NOMO-1 (cell line): Measurements from ENCODE around the gene GRM8.

Source experiments
- DNase-seq, 2 experiments: peaks; one replicate each; lab custom pipeline; 2025; ENCODE audit not compliant: unreplicated experiment in 2 of 2; lab: John Stamatoyannopoulos, UW

Gene GRM8

DNA sequence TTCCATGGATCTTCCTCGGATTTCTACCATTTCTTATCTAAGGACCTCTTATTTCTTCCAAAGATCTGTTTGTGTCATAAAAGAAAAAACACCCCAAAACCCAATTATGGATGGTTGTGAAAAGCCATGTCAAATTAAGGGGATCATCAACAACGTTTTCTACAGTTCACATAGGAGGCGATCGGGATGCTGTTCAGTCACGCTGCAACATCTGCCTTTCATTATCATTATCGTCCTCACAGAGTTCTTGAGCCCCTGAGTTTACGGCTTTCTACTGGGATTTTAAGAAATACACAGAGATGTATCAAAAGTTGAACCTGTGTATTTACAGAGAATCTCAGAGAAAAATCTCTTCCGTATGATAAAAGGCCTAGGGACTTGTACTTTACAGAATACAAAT, 101.4 kb downstream of the GRM8 start:
- DNase-seq, result no peak

DNA sequence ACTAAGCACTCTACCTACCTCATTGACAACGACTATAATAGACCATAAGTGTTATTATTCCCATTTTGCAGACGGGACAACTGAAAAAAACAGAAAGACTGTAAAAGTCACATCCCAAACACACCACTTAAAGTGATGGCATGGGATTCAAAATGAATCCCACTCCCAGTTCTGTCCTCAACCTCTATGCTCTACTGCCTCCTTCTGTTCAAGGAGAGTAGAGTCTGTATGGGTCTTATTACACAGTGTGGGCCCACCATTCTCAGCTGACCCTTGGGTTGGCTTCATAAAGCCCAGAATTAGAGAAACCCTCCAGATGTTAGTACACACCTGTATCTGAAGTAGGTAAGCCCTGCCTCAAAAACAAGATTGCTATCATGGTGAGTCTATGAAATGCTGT, 102.2 kb downstream of the GRM8 start:
- no peak for DNase-seq

DNA sequence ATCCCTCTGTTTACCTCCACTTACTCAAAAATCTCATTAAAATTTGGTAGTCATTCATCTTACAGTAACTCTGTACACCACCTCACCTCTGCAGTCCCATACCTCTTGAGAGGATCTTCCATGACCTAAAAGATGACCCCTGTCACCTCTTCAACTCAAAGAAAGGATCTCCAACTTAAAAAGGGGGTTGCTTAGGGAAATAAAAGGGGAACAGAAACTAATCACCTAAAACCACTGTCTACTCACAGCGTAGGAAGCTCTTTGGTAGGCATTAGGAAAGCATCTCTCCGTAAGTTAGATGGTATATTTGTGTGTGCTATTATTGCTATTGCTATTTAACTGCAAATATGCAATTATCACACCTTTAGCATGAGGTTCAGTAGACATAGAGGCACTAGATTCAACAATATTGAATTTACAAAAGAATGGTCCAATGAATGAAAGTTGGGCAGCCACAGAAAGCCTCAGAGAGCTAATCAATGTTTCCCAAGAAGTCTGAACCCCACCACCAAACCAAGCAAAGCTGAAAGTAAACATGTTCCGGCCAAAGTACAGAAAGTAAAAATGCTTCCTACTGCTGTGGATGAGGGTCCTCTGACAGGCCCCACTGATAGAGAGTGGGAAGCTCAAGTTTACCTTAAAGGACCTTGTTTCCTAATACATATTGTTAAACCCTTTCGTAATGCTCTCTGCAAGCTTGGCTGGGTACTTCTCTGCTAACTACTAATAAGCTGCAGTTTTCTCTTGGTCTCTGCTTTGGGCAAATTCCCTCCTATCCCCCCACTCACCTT, 105.8 kb downstream of the GRM8 start:
- no peak for DNase-seq

DNA sequence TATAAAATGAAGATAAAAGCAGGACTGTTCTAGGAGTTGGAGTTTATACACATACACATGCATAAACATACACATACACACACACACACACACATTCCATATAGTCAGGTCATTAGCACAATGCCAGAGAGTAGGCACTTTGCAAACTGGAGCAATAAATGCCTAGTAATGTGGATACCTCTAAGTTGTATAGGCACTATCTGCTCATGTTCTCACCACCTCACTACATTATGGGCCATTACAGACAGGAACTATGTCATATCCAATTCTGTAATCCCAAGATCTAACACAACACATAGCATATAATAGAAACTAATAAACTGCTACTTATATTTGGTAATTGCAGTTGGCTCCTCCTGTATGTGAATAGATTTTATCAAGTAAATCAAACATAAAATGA, 115.6 kb downstream of the GRM8 start:
- DNase-seq, result no peak

DNA sequence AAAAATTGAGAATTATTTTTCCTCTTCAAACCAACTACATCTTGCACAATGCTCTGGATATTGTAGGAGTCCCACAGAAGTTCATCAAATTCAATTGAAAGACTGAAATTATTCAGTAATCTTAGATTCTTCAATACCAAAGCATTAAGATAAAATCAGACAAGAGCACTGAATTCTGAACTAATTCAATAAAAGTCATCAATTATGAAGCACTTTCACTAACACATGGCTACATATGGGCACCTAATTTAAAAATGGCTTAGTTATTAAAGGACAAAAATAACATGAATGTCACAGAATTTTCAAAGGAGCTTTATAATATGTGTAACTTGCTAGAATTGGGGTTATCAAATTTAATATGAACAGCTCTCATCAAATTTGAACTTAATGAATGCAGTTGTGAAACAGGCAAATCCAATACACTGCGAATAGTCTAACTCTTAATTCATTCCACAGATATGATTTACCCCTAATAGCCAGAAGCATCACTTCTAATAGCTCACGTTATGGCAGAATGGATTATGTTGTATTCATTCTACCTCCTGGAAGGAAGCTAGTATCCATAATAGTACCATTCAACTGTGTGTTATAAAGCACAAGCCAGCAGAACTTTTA, 116.8 kb downstream of the GRM8 start:
- DNase-seq, result no peak

DNA sequence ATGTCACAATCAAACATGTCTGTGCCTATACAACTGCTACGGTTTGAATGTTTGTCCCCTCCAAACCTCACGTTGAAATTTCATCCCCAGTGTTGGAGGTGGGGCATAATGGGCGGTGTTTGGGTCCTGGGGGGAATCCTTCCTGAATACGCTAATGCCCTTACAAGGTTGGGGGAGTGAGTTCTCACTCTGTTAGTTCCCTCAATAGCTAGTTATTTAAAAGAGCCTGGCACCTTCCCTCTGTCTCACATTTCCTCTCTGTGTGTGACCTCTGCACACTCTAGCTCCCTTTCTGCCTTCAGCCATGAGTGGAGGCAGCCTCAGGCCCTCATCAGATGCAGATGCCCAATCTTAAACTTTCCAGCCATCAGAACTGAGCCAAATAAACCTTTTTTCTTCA, 129.5 kb downstream of the GRM8 start:
- DNase-seq, result no peak

DNA sequence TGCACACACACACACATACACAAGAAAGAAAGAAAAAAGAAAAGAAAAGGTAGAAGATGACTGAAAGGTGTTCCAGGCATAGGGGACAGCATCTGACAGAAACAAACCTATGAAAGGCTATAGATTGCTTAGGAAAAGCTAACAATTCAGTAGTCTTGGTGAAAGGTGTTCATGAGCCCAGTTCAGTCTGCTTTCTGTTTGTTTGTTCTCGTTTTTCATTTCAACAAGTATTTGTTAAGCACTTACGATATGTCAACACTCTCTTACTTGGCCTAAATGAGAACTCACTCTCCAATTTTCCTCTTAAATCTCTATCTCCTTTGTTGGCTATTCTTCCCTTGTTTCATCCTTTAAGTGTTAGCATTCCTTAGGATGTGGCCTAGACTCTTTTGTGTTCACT, 133.2 kb downstream of the GRM8 start:
- no peak for DNase-seq

DNA sequence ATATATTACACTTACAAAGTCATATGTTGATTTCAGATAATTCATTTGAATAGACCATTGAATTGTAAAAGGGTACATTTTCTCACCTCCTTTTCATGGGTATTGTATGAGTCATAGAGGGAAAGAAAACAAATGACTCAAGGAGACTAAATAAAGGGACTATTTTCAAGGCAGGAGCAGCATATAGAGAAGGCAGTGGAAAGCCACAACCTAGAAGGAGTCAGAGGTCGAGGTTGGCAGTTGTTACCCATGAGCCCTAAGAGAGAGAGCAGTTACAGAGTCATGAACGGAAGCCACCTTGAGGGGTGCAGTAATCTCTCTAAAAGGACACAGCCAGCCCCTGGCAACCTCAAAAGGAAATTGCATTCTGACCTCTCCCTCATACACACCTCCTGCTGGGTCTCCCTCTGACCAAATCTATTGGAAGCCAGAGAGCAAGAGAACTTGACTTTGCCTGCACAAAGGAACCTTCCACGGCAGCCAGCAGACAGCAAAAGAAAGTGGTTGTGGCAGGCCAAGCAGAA, 137.9 kb downstream of the GRM8 start:
- DNase-seq, result no peak

DNA sequence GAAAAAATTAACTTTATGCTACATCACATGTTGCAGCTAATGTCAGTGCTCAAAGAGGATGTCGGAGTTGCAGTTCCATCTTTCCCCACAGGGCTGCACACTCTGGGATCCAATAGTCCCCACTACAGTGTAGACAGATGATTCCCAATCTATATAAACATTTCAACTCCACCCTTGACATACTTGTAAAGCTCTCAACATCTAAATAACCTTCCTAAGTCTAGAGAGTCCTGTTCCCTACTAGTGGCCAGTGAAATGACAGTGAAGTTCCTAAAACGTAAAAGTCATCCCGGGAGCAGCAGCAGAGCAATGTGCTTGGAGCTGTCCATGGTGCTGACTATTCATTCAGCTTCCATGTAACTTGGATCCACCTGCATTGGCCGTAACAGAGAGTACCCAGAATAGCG, 145.1 kb downstream of the GRM8 start:
- DNase-seq, result peak in 1 of 2 experiments; percentile 0

DNA sequence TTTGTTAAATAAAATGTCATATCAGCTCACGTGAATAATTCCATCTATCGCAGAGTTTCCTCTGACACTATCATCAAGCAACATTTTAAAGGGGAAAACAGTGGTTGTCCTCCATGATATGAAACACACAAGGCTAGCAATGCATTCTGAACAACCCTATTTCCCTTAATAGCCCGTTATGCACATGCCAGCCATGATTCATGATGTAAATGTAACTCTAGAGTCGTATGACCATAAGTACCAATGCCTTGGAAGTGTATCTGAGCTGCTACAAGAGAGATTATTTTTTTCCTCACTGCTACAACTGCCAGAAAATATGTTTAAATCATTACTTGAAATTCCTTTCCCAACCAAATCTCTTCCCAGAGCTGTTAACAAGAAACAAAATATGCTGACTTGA, 159.4 kb downstream of the GRM8 start:
- DNase-seq, result no peak

DNA sequence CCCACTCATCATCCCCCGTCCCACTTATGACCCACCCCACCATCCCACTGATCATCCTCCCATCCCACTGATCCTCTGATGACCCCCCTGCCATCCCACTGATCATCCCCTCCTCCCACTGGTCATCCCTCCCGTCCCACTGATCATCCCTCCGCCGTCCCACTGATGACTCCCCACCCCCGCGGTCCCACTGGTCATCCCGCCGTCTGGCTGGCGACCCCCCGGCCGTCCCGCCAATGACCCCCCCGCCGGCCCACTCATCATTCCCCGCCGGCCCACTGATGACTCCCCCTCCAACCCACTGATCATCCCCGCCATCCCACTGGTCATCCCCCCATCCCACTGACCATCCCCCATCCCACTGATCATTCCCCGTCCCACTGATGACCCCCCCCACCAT, 161.1 kb downstream of the GRM8 start:
- DNase-seq, result no peak

DNA sequence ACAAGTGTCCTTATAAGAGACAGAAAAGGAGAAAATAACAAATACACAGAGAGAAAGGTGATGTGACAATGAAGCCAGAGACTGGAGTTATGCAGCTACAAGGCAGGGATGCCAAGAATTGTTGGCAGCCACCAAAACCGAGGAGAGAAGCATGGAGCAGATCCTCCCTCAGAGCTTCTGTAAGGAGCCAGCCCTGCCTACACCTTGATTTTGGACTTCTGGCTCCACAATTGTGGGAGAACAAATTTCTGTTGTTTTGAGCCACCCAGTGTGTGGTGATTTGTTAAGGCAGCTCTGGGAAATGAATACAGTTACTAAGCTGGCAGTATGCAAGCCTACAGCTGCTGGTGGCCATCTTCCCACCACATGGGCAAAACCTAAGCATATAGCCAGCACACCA, 163.6 kb downstream of the GRM8 start:
- DNase-seq, result no peak

DNA sequence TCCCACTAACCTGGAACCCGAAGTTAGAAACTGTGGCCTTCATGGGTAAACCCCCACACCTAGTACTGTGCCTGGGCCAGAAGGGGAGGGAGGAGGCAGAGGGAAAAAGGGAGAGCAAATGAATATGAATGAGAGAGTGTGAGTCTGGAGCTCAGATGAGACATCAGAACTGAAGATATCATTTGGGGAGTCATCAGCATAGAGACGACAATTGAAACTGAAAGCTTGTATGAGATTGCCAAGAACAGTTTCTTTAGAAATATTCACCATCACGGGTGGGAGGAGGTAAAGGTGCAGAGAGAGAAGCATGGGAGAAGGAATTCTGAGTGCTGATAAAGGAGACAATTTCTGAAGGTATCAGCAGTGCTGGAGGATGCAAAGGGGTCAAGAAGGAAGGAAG, 171.2 kb downstream of the GRM8 start:
- no peak for DNase-seq

DNA sequence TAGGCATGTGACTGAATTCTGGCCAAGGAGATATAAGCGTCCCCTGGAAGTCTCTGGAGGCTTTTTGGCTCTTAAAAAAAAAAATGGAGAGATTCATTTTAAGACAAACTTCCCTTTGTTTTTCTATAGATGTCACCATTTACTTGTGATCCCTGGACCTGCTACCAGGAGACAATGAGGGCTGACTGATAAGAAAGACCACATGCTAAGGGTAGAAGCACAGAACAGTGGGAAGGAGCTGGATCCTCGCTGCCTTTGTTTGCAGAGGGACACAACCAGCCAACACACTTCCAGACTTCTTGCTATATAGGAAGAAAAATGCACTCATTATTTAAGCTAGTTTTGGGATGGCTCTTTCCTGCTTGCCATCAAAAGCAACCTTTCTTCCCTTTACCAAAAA, 172.2 kb downstream of the GRM8 start:
- DNase-seq, result no peak

DNA sequence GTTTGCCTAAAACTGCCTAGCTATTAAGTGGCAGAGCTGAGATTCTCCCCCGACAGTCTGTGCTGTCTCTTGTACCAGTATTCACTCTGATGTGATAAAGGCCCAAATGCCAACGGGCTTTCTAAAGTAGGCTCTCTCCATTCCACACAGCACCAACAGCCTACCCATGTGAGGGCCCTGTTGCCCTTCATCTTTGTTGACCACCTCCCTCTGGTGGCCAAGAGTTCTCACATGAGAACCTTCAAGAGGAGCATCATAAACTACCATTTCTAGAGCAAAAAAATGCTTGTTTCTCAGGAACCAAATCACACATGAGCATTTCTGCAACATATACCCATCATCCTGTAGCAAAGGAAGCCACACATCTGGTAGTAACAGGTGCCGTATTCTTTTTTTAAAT, 185.8 kb downstream of the GRM8 start:
- no peak for DNase-seq

DNA sequence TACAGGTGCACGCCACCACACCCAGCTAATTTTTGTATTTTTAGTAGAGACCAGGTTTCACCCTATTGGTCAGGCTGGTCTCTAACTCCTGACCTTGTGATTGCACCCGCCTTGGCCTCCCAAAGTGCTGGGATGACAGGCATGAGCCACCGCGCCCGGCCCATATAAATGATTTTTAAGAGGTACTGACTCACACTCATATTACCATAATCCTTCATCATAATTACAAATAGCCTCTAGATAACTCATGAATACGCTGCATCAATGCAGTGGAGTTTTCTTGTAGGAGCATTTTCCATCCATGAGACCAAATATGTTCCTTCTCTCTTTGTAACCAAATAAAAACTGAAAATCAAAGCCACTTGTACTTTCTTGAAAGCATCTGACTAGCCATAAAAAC, 193.3 kb downstream of the GRM8 start:
- no peak for DNase-seq

DNA sequence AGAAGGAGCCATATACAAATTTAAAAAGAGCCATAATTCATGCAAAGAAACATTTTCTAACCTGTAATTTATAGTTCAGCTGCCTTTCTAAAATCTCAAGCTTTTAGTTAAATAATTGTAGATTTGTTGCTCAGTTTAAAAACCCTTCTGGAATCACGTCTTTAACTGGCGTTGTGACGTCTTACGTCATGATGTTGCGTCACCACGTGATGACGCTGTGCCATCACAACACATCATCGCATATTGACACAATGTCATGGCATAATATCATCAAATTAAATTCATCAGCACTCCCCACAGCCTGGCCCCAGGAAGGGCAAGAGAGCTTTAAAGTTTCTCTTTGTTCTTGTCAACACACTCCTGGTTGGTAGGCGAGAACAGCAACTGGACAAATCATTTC, 194.8 kb downstream of the GRM8 start:
- no peak for DNase-seq

DNA sequence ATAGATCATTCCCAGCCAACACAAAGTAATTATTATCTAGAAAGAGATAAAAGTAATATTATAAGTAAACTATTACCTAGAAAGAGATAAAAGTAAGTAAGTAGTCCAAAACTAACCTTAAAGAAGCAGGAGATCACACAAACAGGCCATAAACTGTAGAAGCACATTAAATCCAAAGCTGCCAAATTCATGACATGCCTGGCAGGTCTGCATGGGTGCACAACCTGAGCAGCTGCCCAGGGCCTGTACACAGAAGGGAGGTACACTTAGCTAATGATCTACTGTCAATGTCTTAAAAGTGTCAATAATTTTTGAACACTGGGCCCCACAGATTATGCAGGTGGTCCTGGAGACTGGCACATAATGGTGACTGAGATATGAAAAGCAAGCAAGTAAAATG, 196.5 kb downstream of the GRM8 start:
- DNase-seq, result no peak

DNA sequence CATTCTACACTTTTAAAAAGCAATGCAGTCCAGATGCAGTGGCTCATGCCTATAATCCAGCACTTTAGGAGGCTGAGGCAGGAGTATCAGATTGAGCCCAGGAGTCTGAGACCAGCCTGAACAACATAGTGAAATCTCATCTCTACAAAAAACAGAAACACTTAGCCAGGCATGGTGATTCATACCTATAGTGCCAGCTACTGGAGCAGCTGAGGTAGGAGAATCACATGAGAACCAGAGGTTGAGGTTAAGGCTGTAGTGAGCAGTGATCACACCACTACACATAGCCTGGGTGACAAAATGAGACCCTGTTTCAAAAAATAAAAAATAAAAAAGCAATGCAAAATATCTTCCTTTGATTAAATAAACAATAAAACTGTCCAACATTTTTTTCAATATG, 205.2 kb downstream of the GRM8 start:
- DNase-seq, result no peak

DNA sequence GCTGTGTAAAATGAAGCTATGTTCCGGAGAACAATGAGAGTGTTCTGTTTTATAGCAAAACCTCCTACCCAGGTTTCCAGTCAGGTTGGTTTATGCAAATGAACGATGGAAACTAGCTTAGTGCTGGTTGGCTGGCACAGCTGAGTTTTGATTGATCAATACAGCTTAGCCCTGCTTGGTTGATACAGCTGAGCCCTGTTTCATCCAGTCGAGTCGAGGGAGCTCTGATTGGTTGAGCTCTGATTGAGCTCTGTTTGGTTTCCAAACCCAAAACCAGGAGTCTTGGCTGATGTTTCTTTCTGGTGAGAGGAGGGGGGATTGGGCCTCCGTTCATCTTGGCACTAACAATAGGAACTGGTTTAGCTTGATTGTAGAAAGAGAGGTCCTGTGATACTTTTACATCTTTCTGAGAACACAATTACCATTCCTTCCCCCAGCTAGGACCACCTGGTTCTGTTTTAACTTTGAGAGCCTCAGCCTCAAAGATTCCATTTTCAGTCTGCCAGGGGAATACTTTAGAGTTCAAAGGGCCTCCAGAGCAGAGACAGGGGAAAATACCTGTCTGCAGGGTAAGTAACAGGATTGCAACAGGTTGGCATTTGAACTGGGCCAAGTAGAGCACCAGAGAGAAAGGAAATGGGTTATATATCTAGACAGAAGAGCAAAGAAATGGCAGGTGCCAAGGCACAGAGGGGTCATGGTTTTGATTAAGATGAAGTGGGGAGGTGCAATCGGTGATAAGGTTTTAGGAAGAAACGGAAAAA, 210.9 kb downstream of the GRM8 start:
- DNase-seq, result no peak

DNA sequence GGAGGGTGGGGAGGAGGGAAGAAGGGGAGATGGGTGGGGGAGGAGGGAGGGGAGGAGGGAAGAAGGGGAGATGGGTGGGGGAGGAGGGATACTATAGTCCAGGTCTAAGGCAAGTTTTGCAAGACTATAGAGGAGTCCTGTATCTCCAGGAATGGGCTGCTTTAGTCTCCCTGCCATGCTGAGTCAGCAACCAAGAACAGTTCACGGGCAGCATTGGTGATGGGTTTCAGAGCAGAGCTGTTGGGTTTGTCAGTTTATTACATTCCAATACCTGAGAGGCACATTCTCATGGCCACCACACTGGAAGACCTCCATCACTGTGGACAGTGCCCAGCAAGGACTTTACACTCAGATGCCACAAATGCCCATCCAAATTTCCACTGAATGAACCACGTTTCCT, 212.7 kb downstream of the GRM8 start:
- DNase-seq, result no peak

DNA sequence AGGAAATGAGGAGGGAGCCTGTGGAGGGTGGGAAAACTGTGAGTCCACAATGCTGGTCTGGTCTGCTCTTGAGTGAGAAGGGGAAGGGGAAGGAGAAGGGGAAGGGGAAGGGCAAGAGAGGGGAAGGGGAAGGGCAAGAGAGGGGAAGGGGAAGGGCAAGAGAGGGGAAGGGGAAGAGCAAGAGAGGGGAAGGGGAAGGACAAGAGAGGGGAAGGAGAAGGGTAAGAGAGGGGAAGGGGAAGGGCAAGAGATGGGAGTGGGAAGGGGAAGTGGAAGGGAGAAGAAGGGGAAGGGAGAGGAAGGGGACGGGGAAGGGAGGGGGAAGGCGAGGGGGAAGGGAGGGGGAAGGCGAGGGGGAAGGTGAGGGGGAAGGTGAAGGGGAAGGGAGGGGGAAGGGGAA, 213.2 kb downstream of the GRM8 start:
- DNase-seq, result no peak
